GM12865 (cell line): Measurements from ENCODE around the gene NDUFC2.
"Not testable (repeated sequence)": the region's sequence is repeated elsewhere in the genome, so short reads cannot be mapped to it uniquely, and the experiment has no call there.

Source experiments
- DNase-seq: peaks from one replicate; pipeline ENCODE4 v3.0.0; 2010; ENCODE audit warnings: low read depth
- H3K4me3 ChIP-seq: 2 replicates; pipeline ENCODE4 v1.5.1; 2011; ENCODE audit warnings: mild to moderate bottlenecking, low read depth, low read length, control low read depth
- TF ChIP-seq, protein P1 (sequence below): IDR thresholded peaks from 2 replicates; pipeline ENCODE4 v1.5.1; 2011; ENCODE audit warnings: low read length, control low read depth, low read depth, inconsistent platforms; ENCODE audit not compliant: insufficient read depth; ENCODE audit errors: missing control alignments

Gene NDUFC2

DNA sequence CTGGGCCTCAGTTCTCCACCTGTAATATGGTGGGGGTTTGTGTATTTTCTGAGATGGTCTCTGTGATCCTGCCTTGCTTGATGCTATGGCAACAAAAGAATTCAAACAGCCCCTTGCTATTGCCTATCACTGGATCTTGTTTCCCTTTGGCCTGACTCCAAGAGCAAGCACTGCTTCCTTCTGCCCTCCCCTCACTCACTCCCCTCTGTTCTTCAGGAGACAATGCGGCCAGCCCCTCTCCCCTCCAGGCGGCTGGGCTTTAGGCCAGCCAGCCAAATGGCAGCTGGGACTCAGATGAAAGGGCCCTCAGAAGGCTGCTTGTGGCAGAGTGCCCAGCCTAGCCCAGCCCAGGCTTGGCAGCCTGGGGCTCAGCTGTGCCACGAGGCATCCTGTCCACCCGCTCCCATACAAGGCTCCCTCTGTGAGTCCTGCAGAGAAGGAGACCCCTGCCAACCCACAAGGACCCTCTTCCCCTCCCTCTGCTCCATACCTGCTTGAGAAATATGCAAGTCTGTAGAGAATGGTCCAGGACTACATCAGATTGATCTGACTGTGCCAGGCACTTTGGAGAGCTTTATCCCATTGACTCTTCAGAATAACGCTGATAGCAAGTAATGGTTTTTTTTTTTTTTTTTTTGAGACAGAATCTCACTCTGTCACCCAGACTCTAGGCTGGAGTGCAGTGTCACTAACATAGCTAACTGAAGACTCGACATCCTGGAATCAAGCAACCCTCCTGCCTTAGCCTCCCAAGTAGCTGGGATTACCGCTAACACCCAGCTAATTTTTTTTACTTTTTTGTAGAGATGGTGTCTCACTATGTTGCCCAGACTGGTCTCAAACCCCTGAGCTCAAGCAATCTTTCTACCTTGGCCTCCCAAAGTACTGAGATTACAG, 49.0 kb downstream of the NDUFC2 start:
- no peak overlapping the region for H3K4me3 ChIP-seq
- TF ChIP-seq, protein P1, sequence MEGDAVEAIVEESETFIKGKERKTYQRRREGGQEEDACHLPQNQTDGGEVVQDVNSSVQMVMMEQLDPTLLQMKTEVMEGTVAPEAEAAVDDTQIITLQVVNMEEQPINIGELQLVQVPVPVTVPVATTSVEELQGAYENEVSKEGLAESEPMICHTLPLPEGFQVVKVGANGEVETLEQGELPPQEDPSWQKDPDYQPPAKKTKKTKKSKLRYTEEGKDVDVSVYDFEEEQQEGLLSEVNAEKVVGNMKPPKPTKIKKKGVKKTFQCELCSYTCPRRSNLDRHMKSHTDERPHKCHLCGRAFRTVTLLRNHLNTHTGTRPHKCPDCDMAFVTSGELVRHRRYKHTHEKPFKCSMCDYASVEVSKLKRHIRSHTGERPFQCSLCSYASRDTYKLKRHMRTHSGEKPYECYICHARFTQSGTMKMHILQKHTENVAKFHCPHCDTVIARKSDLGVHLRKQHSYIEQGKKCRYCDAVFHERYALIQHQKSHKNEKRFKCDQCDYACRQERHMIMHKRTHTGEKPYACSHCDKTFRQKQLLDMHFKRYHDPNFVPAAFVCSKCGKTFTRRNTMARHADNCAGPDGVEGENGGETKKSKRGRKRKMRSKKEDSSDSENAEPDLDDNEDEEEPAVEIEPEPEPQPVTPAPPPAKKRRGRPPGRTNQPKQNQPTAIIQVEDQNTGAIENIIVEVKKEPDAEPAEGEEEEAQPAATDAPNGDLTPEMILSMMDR: no peak
- no peak for DNase-seq

DNA sequence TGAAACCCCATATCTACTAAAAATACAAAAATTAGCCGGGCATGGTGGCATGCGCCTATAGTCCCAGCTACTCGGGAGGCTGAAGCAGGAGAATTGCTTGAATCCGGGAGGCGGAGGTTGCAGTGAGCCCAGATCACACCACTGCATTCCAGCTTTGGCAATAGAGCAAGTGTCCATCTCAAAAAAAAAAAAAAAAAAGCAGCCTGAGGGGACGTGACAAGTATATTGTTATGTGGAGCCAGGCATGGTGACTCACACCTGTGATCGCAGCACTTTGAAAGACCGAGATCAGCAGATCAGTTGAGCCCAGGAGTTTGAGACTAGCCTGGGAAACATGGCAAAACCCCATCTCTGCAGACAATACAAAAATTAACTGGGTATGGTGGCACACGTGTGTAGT, 51.2 kb downstream of the NDUFC2 start:
- not testable (repeated sequence) for DNase-seq, H3K4me3 ChIP-seq

DNA sequence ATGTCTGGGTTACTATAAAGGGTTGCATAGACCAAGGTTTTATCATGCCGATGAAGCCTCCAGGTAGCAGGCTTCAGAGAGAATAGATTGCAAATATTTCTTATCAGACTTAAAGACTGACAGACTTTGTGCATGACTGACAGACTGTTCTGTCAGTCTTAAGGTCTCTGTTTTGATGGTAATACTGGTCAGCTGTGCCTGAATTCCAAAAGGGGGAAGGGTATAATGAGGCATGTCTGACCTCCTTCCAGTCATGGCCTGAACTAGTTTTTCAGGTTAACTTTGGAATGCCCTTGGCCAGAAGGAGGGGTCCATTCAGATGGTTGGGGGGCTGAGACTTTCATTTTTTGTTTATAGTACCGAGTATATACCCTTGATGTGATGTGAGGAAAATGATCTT, 51.9 kb downstream of the NDUFC2 start:
- TF ChIP-seq, protein P1: no peak
- H3K4me3 ChIP-seq: no peak overlapping the region
- DNase-seq: no peak

DNA sequence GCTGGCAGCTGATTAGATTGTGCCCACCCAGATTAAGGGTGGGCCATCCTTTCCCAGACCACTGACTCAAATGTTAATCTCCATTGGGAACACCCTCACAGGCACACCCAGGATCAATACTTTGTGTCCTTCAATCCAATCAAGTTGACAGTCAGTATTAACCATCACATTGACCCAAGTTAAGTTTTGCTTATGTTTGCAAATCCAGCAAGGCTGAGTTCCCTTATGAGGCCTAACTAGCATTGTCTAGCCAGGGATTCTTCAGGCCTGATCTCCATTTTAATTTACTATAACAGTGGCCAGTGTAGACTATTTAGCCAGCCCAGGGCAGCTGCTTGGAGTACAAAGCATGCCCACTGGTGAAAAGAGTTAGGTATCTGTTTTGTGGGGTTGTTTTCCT, 54.3 kb downstream of the NDUFC2 start:
- H3K4me3 ChIP-seq: no peak overlapping the region
- TF ChIP-seq, protein P1: no peak
- no peak for DNase-seq

DNA sequence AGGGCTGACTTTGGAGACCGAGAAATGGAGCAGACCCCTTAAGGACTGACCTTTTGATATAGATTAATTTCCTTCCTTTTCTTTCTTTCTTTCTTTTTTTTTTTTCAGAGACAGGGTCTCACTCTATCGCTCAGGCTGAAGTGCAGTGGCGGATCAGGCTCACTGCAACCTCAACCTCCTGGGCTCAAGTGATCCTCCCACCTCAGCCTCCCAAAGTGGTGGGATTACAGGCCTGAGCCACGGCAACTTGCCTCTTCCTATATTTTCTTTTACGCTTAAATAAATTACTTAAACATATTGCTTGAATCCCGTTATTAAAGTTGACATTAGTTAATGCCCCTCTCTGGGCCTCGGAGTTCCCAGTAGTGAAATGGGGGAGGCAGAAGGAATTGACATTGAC, 56.2 kb downstream of the NDUFC2 start:
- TF ChIP-seq, protein P1: no peak
- H3K4me3 ChIP-seq: no peak overlapping the region
- no peak for DNase-seq

DNA sequence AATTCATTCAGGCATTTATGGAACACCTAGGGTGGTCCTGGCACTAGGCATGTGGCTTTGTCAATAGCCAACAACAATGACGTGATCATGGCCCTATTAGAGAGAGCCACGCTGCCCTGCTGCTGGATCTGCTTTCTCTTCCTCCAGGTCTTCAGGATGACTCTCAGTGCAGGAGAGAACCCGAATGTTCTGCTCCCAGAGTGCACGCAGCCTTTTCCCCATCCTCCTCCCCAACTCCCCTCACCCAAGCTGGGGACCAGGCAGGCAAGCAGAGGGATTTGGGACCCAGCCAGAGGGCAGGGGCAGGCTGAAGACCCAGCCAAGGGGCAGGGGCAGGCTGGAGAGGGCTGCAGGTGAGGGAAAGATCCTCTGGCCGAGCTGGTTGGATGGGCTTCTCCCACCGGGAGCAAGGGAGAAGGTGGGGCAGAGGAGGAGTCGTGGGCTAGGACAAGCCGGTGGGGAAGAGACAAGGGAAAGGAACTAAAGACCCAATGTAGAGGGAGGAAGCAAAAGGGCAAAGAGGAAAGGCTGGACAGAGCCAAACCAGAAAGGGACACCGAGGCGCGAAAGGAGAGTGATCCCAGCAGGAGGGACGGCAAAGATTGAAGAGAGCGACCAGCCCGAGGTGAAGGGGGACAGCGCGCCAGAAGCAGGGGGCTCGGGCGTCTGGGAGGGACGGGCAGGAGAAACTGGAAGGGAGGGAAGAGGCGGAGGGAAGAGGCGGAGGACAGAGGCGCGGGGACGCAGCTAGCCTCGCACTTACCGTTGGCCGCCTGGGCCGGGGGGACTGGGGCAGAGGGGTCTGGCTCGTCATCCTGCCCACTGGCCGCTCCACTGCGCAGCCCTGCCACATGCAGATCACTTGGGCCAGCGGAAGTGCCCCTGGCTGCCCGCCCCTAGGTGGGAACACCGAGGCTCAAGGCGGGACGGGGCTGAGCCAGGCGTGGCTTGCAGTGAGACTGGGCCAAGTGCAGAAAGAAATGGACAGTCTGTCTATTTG, 57.0 kb downstream of the NDUFC2 start, which contains the start of gene KCTD14:
Gene KCTD14 (minus strand): TSS at position 880 of the 1,000 bp plus-strand sequence. CDS start 27 bp downstream, at position 853.
- peak; percentile 12 for DNase-seq
- no peak within 1 kb of the TSS for H3K4me3 ChIP-seq
- TF ChIP-seq, protein P1: no peak

DNA sequence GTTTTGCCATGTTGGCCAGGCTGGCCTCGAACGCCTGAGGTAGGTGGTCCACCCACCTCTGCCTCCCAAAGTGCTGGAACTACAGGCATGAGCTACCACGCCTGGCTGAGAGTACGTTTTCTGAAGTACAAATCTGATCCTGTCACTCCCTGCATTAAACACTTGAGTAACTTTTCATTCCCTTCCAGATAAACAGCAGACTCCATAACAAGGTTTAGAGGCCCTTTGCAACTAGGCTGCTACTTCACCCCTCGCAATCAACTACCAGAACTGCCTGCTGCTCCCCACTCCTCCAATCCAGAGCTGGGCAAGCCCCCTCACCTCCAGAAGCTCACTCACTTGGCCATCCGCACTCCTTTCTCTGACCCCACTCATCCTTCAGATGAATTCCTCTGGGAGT, 58.1 kb downstream of the NDUFC2 start:
- no peak for DNase-seq
- TF ChIP-seq, protein P1: no peak
- H3K4me3 ChIP-seq: no peak overlapping the region
